MM.1S (cell line): ENCODE data around the gene AGER.

Experiments used
- DNase-seq: peaks from one replicate; pipeline ENCODE4 v3.0.0-alpha.2; 2015
- H2AFZ ChIP-seq: fragments of 300-600 bp; sonication (generic); 2 replicates; pipeline ENCODE4 v1.6.0; 2016; ENCODE audit warnings: antibody characterized with exemption, low read length
- H3F3A ChIP-seq: fragments of 300-600 bp; sonication (generic); 2 replicates; pipeline ENCODE4 v1.6.1; 2016; ENCODE audit warnings: mild to moderate bottlenecking, antibody characterized with exemption, low read length, moderate library complexity, mixed read lengths; ENCODE audit not compliant: insufficient read depth
- H3K27ac ChIP-seq: fragments of 300-600 bp; sonication (generic); 2 replicates; pipeline ENCODE4 v1.5.1; 2016; ENCODE audit warnings: mild to moderate bottlenecking, low read length
- H3K27me3 ChIP-seq: fragments of 300-600 bp; sonication (generic); replicated peaks from 2 replicates; pipeline ENCODE4 v1.6.0; 2016; ENCODE audit warnings: low read length; ENCODE audit not compliant: insufficient read depth
- H3K36me3 ChIP-seq: fragments of 300-600 bp; sonication (generic); replicated peaks from 2 replicates; pipeline ENCODE4 v1.6.1; 2016; ENCODE audit warnings: mild to moderate bottlenecking, low read length, mixed read lengths; ENCODE audit not compliant: insufficient read depth
- H3K4me1 ChIP-seq: fragments of 300-600 bp; sonication (generic); 2 replicates; pipeline ENCODE4 v1.6.1; 2016; ENCODE audit warnings: low read length, mixed read lengths
- H3K4me2 ChIP-seq: fragments of 300-600 bp; sonication (generic); 2 replicates; pipeline ENCODE4 v1.6.0; 2016; ENCODE audit warnings: low read depth, low read length
- H3K4me3 ChIP-seq: fragments of 300-600 bp; sonication (generic); 2 replicates; pipeline ENCODE4 v1.5.1; 2016; ENCODE audit warnings: low read length, mixed read lengths
- H3K79me2 ChIP-seq: fragments of 300-600 bp; sonication (generic); 2 replicates; pipeline ENCODE4 v1.6.1; 2016; ENCODE audit warnings: mixed run types, low read length, mixed read lengths
- H3K9ac ChIP-seq: fragments of 300-600 bp; sonication (generic); 2 replicates; pipeline ENCODE4 v1.6.1; 2016; ENCODE audit warnings: low read length, mixed read lengths
- H3K9me2 ChIP-seq: fragments of 300-600 bp; sonication (generic); replicated peaks from 2 replicates; pipeline ENCODE4 v1.6.1; 2016; ENCODE audit warnings: mild to moderate bottlenecking, low read length, mixed read lengths; ENCODE audit not compliant: insufficient read depth
- H3K9me3 ChIP-seq: fragments of 300-600 bp; sonication (generic); replicated peaks from 2 replicates; pipeline ENCODE4 v1.6.1; 2016; ENCODE audit warnings: mild to moderate bottlenecking, low read length, mixed read lengths; ENCODE audit not compliant: insufficient read depth
- H4K20me1 ChIP-seq: fragments of 300-600 bp; sonication (generic); 2 replicates; pipeline ENCODE4 v1.6.1; 2016; ENCODE audit warnings: mild to moderate bottlenecking, low read length, moderate library complexity, mixed read lengths; ENCODE audit not compliant: insufficient read depth
- CTCF ChIP-seq: fragments of 300-600 bp; sonication (generic); IDR thresholded peaks from 2 replicates; pipeline ENCODE4 v1.5.1; 2016; ENCODE audit warnings: antibody characterized with exemption, low read length, mixed read lengths
- EZH2 ChIP-seq: fragments of 300-600 bp; sonication (generic); optimal IDR thresholded peaks from 2 replicates; pipeline ENCODE3; 2017; ENCODE audit warnings: low read depth, mild to moderate bottlenecking, antibody characterized with exemption, low read length, mixed read lengths
- EZH2phosphoT487 ChIP-seq: fragments of 300-600 bp; sonication (generic); IDR thresholded peaks from 2 replicates; pipeline ENCODE4 v1.6.1; 2018; ENCODE audit warnings: antibody characterized with exemption, low read length

AGER gene

GRCh38 chr6:32173051-32173727, 10.9 kb downstream of the AGER start:
- H3K79me2 ChIP-seq: peaks cover 9% of the 10 kb centered on the region; the same call in 1 of the 2 replicates
- peaks cover 16% of the 10 kb centered on the region for H3K4me1 ChIP-seq
- no peak overlapping the region for H3K4me2 ChIP-seq
- H3K4me3 ChIP-seq: no peak overlapping the region
- H3K36me3 ChIP-seq: no peaks in the 10 kb centered on the region
- no peaks in the 10 kb centered on the region for H3K9me2 ChIP-seq
- no peak for DNase-seq
- H3K9ac ChIP-seq: no peak overlapping the region
- no peak overlapping the region for H3K27ac ChIP-seq
- H3F3A ChIP-seq: peaks cover 19% of the 10 kb centered on the region
- no peaks in the 10 kb centered on the region for H4K20me1 ChIP-seq
- H3K9me3 ChIP-seq: no peaks in the 10 kb centered on the region
- no peak overlapping the region for H2AFZ ChIP-seq
- no peak for TF ChIP-seq EZH2
- no peak for TF ChIP-seq CTCF
- no peak for TF ChIP-seq EZH2phosphoT487
- no peaks in the 10 kb centered on the region for H3K27me3 ChIP-seq

- 0 out of 2 replicates have a peak, but pooled peaks cover under 1% of the 10 kb centered on the region for H3F3A ChIP-seq
- no peaks in the 10 kb centered on the region for H3K9me3 ChIP-seq
- TF ChIP-seq CTCF: no peak
- no peak for TF ChIP-seq EZH2phosphoT487
- TF ChIP-seq EZH2: no peak
- peaks cover 7% of the 10 kb centered on the region; the same call in 1 of the 2 replicates for H3K4me1 ChIP-seq
- H3K27me3 ChIP-seq: no peaks in the 10 kb centered on the region
- H2AFZ ChIP-seq: no peak overlapping the region
- no peaks in the 10 kb centered on the region for H4K20me1 ChIP-seq
- no peak for DNase-seq
- no peak overlapping the region for H3K27ac ChIP-seq
- H3K9ac ChIP-seq: no peak overlapping the region
- H3K36me3 ChIP-seq: no peaks in the 10 kb centered on the region
- peaks cover 9% of the 10 kb centered on the region; the same call in 1 of the 2 replicates for H3K79me2 ChIP-seq
- H3K4me2 ChIP-seq: no peak overlapping the region
- H3K4me3 ChIP-seq: no peak overlapping the region
- H3K9me2 ChIP-seq: no peaks in the 10 kb centered on the region
These were observed 12.8 kb downstream of the AGER start for GRCh38 chr6:32171234-32171633.

DNA sequence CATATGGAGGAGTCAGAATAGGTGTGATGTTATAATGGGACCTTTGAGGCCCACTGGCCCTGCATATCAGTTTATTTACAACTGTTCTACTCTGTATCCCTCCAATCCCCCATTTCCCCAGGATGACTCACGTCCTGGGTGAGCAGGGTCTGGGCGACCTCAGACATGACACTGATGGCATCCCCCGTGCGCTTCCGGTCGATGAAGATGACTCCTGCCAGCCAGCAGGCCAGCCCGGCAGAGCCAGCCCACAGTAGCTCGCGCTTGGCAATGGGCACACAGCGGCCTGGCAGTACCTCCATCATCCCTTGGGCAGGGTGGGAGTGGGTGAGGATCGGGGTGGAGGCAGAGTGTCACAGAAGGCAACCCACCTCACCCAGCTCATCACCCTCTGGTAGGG, 13.8 kb downstream of the AGER start:
- H3K9me2 ChIP-seq: no peaks in the 10 kb centered on the region
- H3K79me2 ChIP-seq: peaks cover 4% of the 10 kb centered on the region; the same call in 1 of the 2 replicates
- no peak overlapping the region for H3K4me2 ChIP-seq
- TF ChIP-seq EZH2phosphoT487: no peak
- no peak for TF ChIP-seq EZH2
- TF ChIP-seq CTCF: no peak
- peaks cover 4% of the 10 kb centered on the region; the same call in 1 of the 2 replicates for H3K4me1 ChIP-seq
- H3K36me3 ChIP-seq: no peaks in the 10 kb centered on the region
- no peaks in the 10 kb centered on the region for H3K27me3 ChIP-seq
- no peaks in the 10 kb centered on the region for H4K20me1 ChIP-seq
- no peak overlapping the region for H3K27ac ChIP-seq
- H3F3A ChIP-seq: no peaks in the 10 kb centered on the region
- no peaks in the 10 kb centered on the region for H3K9me3 ChIP-seq
- H3K4me3 ChIP-seq: no peak overlapping the region
- no peak overlapping the region for H2AFZ ChIP-seq
- no peak overlapping the region for H3K9ac ChIP-seq
- no peak for DNase-seq
